ENCODE measurements around the gene MAGED2.
"Not testable (repeated sequence)": the region's sequence is repeated elsewhere in the genome, so short reads cannot be mapped to it uniquely, and the experiment has no call there.

The MAGED2 gene

GRCh38 chrX:54807524-54808108 is at the start of gene MAGED2:
Gene MAGED2 (plus strand): TSS chrX:54807745. CDS start chrX:54809332, 1,587 bp downstream.
- DNase-seq (ENCODE audit: low spot score), result no peak

- no peak for DNase-seq (ENCODE audit: low spot score)
Observed at GRCh38 chrX:54758114-54759055, 49.2 kb upstream of the MAGED2 start.

- not testable (repeated sequence) for DNase-seq (ENCODE audit: low spot score)
Observed at GRCh38 chrX:54774391-54775094, 33.0 kb upstream of the MAGED2 start.

GRCh38 chrX:54776061-54776460 is 31.5 kb upstream of the MAGED2 start:
- no peak for DNase-seq (ENCODE audit: low spot score)

GRCh38 chrX:54776987-54777672 is 30.4 kb upstream of the MAGED2 start:
- DNase-seq (ENCODE audit: low spot score), result no peak

GRCh38 chrX:54785901-54786300 is 21.6 kb upstream of the MAGED2 start:
- DNase-seq (ENCODE audit: low spot score), result no peak

GRCh38 chrX:54786967-54787366 is 20.6 kb upstream of the MAGED2 start:
- peak; percentile 2 for DNase-seq (ENCODE audit: low spot score)

- no peak for DNase-seq (ENCODE audit: low spot score)
Observed at GRCh38 chrX:54788446-54788845, 19.1 kb upstream of the MAGED2 start.

- not testable (repeated sequence) for DNase-seq (ENCODE audit: low spot score)
Observed at GRCh38 chrX:54789405-54789804, 18.1 kb upstream of the MAGED2 start.

- no peak for DNase-seq (ENCODE audit: low spot score)
Observed at GRCh38 chrX:54794028-54794427, 13.5 kb upstream of the MAGED2 start.

- DNase-seq (ENCODE audit: low spot score), result no peak
Observed at GRCh38 chrX:54794795-54795194, 12.8 kb upstream of the MAGED2 start.

- no peak for DNase-seq (ENCODE audit: low spot score)
Observed at GRCh38 chrX:54798137-54798536, 9.4 kb upstream of the MAGED2 start, which contains the start of gene ITIH6. Gene ITIH6 (minus strand): TSS chrX:54798255. CDS start chrX:54798210, 45 bp downstream.

- DNase-seq (ENCODE audit: low spot score), result no peak
Observed at GRCh38 chrX:54799046-54799445, 8.5 kb upstream of the MAGED2 start.

- DNase-seq (ENCODE audit: low spot score), result peak; percentile 12
Observed at GRCh38 chrX:54808109-54808604, 612 bp downstream of the MAGED2 start.

- peak; percentile 87 for DNase-seq (ENCODE audit: low spot score)
Observed at GRCh38 chrX:54808605-54809483, 1.3 kb downstream of the MAGED2 start.

GRCh38 chrX:54810532-54810931 is 3.0 kb downstream of the MAGED2 start:
- no peak for DNase-seq (ENCODE audit: low spot score)

GRCh38 chrX:54811301-54811885 is 3.8 kb downstream of the MAGED2 start:
- DNase-seq (ENCODE audit: low spot score), result no peak

GRCh38 chrX:54812306-54812705 is 4.8 kb downstream of the MAGED2 start:
- DNase-seq (ENCODE audit: low spot score), result no peak

GRCh38 chrX:54817220-54817820 is 9.8 kb downstream of the MAGED2 start:
- DNase-seq (ENCODE audit: low spot score), result no peak

- no peak for DNase-seq (ENCODE audit: low spot score)
Observed at GRCh38 chrX:54818221-54818620, 10.7 kb downstream of the MAGED2 start.

Measured in LoVo (cell line).